ENCODE results near the gene ANTXR2.
"Not testable (repeated sequence)": the region's sequence is repeated elsewhere in the genome, so short reads cannot be mapped to it uniquely, and the experiment has no call there.

The ANTXR2 gene

DNA sequence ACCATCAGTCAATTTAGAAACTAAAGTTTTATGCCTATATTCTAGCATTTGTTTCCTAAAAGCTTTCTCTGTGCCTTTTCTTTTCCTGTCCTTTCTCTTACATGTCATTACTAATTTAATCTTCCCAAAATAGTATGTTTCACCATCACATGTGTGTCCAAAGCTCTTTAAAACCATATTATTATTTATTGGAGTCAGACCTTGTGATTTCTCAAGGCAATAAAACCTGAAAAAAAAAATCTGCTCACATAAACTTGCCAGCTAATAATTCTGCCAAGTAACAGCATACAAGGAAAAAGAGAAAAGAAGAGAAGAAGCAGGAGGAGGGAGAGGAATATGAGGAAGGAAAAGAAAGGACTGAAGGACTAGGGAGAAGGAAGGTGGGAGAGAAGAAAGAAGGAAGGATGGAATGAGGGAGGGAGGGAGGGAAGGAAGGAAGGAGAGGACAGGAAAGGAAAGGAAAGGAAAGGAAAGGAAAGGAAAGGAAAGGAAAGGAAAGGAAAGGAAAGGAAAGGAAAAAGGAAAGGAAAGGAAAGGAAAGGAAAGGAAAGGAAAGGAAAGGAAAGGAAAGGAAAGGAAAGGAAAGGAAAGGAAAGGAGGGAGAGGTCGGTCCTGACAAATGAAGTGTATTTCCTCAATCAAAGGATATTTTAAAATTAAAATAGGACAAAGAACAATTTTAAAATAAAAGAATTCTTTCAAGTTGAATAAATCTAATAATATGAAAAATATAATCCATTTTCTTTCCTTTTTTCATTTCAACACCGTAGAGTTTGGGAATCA is 57.4 kb downstream of the ANTXR2 start:
- no peak for DNase-seq

- DNase-seq: no peak
Observed at GRCh38 chr4:80014531-80014930, 58.5 kb downstream of the ANTXR2 start.

- DNase-seq: no peak
Observed at GRCh38 chr4:80012291-80012690, 60.7 kb downstream of the ANTXR2 start.

DNA sequence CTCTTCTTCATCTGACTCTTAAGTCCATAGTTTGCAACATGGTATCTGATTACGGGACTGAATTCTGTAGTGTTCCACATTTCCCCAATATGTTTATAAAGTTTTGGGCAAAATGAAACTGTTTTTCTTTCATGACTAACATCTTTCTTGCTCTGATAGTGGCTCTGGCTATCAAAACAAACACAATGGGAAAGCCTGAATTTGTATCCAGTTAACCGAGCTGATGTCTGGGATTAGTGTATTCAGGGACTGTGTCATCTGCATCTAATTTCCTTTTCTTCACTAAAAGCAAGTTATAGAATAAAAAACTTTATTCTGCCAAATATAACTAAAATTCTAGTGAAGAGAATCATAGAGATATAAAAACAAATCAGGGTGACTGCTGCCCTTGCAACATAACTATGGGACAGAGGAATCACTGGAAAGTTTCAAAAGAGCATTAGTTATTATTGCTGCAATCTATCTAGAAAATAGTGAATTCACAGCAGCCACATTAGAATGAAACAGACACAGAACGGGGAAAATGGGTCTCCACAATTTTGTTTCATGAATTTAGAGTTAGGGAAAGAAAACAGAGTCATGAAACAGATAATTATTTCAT is 61.3 kb downstream of the ANTXR2 start:
- no peak for DNase-seq

GRCh38 chr4:80010316-80010715 is 62.7 kb downstream of the ANTXR2 start:
- DNase-seq: no peak

- DNase-seq: no peak
Observed at GRCh38 chr4:80009806-80010205, 63.2 kb downstream of the ANTXR2 start.

GRCh38 chr4:80008971-80009370 is 64.1 kb downstream of the ANTXR2 start:
- no peak for DNase-seq

DNA sequence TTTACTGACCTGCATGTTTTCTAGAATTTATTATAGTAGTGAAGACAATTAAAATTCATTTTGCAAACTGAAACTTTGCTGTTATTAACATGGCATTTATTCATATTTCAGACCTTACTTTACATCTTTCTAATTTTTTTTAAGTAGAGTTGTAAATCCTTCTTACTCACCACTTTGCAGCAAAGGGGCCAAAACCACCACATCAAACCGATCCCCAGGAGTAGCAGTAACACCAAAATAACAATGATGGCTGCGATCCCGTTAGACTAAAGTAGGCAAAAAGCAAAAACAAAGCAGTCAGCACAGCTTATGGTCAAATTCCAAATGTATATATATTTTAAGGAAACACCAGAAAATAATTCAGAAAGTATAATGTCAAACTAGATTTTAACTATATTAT is 64.7 kb downstream of the ANTXR2 start:
- DNase-seq: no peak

- no peak for DNase-seq
Observed at GRCh38 chr4:80007745-80008149, 65.3 kb downstream of the ANTXR2 start.

DNA sequence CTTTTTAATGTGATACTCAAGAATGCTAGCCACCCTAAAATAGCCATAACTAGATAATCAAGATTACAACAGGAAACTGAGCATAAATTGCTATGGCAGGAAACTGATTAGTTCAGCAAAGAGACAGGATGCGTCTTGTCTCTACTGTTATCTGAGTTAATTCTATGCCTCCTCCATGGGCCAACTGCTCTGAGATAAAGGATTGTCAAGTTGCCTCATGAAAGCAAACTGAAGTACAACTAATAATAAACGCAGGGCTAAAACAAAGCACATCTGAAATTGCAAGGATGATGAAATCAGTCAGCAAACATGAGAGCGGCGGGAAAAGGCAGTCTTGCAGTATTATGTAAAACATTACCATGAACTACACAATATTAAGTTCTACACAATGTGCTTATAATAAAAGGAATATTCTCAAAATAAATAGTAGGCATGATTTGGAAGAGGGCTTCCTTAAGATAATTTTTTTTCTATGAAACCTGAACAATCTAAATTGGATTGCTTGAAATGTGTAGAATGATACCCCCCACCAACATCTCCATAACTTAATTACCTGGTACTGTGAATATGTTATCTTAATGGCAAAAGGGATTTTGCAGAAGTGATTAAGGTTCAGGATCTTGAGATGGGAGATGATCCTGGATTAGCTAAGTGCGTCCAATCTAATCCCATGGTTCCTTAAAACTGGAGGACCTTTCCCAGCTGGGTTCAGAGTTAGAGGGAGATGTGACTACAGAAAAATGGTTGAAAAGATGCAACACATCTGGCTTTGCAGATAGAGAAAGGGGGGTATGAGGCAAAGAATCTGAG is 65.9 kb downstream of the ANTXR2 start:
- peak; percentile 10 for DNase-seq

GRCh38 chr4:80005863-80006262 is 67.2 kb downstream of the ANTXR2 start:
- peak; percentile 52 for DNase-seq

- DNase-seq: no peak
Observed at GRCh38 chr4:80004319-80004718, 68.7 kb downstream of the ANTXR2 start.

DNA sequence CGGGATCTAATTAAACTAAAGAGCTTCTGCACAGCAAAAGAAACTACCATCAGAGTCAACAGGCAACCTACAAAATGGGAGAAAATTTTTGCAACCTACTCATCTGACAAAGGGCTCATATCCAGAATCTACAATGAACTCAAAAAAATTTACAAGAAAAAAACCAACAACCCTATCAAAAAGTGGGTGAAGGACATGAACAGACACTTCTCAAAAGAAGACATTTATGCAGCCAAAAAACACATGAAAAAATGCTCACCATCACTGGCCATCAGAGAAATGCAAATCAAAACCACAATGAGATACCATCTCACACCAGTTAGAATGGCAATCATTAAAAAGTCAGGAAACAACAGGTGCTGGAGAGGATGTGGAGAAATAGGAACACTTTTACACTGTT is 70.5 kb downstream of the ANTXR2 start:
- not testable (repeated sequence) for DNase-seq

DNA sequence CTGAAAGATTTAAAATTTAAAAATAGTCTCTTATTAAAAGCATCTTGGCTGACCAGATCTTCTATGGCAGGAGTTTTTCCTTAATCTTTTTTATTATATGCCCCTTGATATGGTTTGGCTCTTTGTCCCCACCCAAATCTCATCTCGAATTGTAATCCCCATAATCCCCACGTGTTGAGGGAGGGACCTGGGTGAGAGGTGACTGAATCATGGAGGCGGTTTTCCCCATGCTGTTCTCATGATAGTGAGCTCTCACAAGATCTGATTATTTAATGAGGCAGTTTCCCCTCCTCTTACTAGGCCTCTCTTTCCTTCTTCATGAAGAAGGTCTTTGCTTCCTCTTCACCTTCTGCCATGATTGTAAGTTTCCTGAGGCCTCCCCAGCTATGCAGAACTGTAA is 74.0 kb downstream of the ANTXR2 start:
- not testable (repeated sequence) for DNase-seq

DNA sequence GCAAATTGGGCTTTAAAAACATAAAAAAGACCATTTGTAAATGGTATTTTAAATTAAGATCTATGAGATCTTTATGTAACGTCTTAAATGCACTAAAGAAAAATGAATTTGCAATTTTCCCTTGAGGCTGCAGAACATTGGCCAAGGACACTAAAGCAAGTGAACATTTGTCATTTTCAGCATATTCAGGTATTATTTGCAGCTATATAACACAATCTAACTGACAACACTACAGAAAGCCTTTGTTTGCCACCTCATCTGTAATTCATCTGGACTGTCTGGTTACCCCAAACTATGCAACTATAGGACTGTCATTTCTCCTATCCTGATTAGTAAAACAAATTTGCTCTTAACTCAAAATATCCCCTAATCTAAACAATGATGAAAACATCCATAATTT is 74.8 kb downstream of the ANTXR2 start:
- no peak for DNase-seq

DNA sequence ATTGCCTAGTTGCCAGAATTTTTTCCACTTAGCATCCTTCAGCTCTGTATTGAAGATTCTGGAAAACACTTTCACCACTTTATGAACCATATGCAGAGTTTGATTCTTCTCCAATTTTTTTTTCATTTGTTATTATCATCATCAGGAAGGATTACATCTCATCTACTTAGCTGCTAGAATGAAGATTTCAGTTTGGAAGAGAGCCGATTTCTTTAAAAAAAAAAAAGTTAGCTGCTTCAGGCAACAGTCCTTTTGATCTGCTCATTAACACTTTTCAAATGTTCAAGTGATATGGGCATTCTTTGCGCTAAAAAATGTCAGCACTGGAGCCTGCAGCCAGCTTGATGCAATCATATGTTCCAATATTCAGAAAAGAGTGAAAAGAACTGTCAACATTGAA is 76.2 kb downstream of the ANTXR2 start:
- DNase-seq: no peak

DNA sequence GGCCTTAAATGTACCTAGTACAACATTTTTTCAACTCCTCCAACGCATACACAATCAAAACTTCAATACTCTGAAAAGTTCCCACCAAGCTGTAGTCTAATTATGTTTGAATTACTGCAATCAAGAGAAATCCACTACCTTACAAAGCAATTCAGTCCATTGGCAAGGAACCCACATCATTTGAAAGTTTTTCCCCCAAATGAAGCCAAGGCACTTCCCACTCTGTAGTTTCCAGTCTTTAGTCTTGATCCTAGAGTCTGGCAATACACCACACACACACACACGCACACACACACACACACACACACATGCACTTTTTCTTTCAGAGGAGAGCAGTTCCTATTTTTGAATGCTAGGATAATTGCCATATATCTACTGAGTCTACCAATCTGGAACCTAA is 79.6 kb downstream of the ANTXR2 start:
- DNase-seq: no peak

GRCh38 chr4:79991601-79992000 is 81.4 kb downstream of the ANTXR2 start:
- no peak for DNase-seq

DNA sequence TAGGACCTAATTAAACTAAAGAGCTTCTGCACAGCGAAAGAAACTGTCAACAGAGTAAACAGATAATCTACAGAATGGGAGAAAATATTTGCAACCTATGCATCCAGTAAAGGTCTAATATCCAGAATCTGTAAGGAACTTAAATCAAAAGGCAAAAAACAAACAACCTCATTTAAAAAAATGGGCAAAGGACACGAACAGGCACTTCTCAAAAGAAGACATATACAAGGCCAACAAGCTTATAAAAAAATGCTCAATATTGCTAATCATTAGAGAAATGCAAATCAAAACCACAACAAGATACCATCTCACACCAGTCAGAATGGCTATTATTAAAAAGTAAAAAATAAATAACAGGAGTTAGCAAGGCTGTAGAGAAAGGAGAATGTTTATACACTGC is 81.9 kb downstream of the ANTXR2 start:
- DNase-seq: not testable (repeated sequence)

GRCh38 chr4:79987401-79987800 is 85.6 kb downstream of the ANTXR2 start:
- DNase-seq: no peak

DNA sequence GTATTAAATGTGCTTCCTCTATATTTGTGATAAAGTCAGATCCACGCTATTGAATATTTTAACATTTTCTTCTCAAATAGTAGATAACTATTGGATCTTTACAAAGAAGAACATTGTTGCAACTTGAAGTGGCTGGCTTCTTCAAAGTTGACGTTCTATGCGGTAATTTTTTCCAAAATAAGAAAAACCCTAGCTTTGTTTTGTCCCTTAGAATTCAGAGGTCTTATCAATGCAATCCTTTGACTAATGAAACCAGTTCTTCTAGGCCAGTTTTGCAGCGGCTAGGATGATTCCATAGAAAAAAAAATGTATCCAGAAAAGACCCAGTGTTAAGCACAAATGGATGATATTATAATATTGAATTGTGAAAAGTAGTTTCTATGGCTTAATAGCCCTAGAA is 89.6 kb downstream of the ANTXR2 start:
- no peak for DNase-seq

DNA sequence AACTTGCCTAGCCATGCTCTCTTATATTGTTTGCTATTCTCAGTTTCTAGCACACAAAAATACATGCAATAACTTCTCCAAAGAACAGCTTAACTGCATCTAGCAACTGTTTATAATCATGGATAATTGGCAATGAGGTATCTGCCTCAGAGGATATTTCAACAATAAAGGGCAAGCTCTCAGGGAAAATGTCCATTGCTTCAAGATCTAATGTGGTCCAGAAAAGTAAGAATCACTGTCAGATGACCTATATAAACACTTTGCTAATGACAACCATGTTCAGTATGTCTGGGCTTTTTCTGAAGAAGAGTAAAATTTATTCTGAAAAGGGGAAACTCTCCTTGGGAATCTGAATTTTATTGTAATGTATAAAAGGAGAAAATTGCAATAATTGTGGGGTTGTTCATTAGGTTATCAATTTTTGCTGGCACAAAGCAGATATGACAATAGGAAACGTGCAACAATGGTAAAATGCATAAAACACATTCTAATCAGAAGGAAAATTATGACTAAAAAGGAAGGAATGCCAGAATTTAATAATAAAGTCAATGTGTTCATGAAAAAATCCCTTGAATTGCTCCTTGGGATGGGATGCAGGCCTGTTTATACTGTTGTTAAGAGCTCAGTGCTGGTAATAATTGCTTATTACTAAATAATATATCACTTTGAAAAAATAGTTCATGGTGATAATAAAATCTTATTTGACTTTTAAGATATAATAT is 90.3 kb downstream of the ANTXR2 start:
- DNase-seq: no peak

DNA sequence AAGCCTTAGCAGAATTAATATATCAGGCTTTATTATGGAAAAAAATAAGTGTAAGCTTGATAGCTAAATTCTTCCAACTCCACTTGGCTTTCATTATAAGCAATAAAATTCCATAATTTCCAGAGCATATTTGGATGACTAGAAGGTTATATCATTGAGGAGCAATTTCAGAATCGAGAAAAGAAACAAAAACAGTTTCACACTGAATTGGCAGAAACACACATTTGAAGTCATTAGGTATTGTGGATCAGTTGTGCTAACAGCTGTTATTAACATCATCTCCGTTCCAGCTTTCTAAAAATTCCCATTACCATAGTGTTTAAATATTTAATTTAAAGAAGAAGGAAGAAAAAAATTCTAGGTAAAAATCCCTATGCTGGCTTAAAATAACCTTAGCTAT is 92.6 kb downstream of the ANTXR2 start:
- DNase-seq: no peak
